ENCODE measurements around the gene AANAT.

DNA sequence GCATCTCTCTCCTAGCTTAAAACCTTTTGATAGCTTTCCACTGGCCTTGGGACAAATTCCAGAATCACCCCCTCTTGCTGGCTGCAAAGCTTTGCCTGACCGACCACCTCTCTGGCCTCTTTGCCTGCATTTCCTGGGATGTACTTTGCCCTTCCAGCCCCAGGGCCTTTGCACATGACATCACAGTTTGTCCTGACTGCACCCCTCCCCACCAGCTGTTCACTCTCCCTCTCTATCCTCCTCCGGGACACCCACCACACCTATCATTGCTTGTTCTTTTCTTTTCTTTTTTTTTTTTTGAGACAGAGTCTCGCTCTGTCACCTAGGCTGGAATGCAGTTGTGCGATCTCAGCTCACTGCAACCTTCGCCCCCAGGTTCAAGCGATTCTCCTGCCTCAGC is 7.9 kb downstream of the AANAT start:
- no peak for TF ChIP-seq ZNF266 (tag by site-specific recombination; IDR thresholded peaks at IDR 0.05; ENCODE audit: low read depth)
- TF ChIP-seq, protein P1, sequence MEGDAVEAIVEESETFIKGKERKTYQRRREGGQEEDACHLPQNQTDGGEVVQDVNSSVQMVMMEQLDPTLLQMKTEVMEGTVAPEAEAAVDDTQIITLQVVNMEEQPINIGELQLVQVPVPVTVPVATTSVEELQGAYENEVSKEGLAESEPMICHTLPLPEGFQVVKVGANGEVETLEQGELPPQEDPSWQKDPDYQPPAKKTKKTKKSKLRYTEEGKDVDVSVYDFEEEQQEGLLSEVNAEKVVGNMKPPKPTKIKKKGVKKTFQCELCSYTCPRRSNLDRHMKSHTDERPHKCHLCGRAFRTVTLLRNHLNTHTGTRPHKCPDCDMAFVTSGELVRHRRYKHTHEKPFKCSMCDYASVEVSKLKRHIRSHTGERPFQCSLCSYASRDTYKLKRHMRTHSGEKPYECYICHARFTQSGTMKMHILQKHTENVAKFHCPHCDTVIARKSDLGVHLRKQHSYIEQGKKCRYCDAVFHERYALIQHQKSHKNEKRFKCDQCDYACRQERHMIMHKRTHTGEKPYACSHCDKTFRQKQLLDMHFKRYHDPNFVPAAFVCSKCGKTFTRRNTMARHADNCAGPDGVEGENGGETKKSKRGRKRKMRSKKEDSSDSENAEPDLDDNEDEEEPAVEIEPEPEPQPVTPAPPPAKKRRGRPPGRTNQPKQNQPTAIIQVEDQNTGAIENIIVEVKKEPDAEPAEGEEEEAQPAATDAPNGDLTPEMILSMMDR (tag by site-specific recombination; IDR thresholded peaks at IDR 0.05) = no peak

All from HEK293 (cell line).